K562 (cell line): Measurements from ENCODE around the gene ITGAD.

Experiments used
- SRSF1 ChIP-seq: fragments of 200-400 bp; formaldehyde crosslinking; IDR thresholded peaks from 2 replicates; pipeline ENCODE4 v1.6.1; 2017; ENCODE audit warnings: mild to moderate bottlenecking, low read depth, low read length, moderate library complexity
- TAF1 ChIP-seq: IDR thresholded peaks from 2 replicates; pipeline ENCODE4 v1.6.1; 2011; ENCODE audit warnings: mild to moderate bottlenecking, low read length, moderate library complexity; ENCODE audit not compliant: insufficient read depth, control insufficient read depth, severe bottlenecking; ENCODE audit errors: extremely low read depth
- TFE3 ChIP-seq: fragments of 450-650 bp; formaldehyde crosslinking; IDR thresholded peaks from 2 replicates; pipeline ENCODE4 v1.4.0; 2020; ENCODE audit warnings: mild to moderate bottlenecking, mixed read lengths
- ZBTB34 ChIP-seq: fragments of 250-450 bp; sonication (Bioruptor Pico); IDR thresholded peaks from 2 replicates; pipeline ENCODE4 v1.8.0; 2021; ENCODE audit warnings: mild to moderate bottlenecking, moderate library complexity
- ZBTB43 ChIP-seq: sonication (generic); formaldehyde crosslinking; IDR thresholded peaks from 2 replicates; pipeline ENCODE4 v1.8.0; 2023; ENCODE audit warnings: mild to moderate bottlenecking, missing genetic modification reagents
- ZNF232 ChIP-seq: sonication (generic); formaldehyde crosslinking; IDR thresholded peaks from 2 replicates; pipeline ENCODE4 v1.8.0; 2022; ENCODE audit warnings: mild to moderate bottlenecking, missing genetic modification reagents
- ZNF263 ChIP-seq: sonication (generic); formaldehyde crosslinking; IDR thresholded peaks from 2 replicates; pipeline ENCODE4 v1.8.0; 2022; ENCODE audit warnings: mild to moderate bottlenecking, missing genetic modification reagents, borderline replicate concordance
- TF ChIP-seq, protein P1 (sequence below): fragments of 250-450 bp; sonication (Bioruptor Pico); IDR thresholded peaks from 2 replicates; pipeline ENCODE4 v1.4.0; 2020; ENCODE audit warnings: borderline replicate concordance

DNA sequence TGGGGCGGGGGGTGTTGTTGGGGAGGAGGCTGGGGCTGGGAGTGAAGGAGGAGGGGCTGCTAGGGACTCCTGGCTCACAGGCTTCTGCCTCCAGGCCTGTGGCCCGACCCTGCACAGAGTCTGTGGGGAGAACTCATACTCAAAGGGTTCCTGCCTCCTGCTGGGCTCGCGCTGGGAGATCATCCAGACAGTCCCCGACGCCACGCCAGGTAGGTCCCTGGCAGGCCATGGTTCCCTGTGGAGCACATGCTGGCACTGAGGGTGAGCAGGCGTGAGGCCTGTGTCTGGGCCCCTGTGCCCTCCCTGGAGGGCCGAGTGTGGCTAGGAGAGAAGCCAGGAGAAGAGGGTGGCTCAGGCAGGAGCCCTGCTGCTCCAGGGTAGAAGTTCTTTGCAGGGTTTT lies 4.6 kb downstream of the ITGAD start:
- TF ChIP-seq TFE3 (CRISPR knock-in tag) (no peak), TAF1 (no peak), ZNF263 (CRISPR knock-in tag) (no peak), ZBTB34 (no peak), ZBTB43 (no peak), ZNF232 (no peak), SRSF1 (no peak)
- TF ChIP-seq, protein P1, sequence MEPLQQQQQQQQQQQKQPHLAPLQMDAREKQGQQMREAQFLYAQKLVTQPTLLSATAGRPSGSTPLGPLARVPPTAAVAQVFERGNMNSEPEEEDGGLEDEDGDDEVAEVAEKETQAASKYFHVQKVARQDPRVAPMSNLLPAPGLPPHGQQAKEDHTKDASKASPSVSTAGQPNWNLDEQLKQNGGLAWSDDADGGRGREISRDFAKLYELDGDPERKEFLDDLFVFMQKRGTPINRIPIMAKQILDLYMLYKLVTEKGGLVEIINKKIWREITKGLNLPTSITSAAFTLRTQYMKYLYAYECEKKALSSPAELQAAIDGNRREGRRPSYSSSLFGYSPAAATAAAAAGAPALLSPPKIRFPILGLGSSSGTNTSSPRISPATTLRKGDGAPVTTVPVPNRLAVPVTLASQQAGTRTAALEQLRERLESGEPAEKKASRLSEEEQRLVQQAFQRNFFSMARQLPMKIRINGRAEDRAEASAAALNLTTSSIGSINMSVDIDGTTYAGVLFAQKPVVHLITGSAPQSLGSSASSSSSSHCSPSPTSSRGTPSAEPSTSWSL (CRISPR knock-in tag) = no peak
